A673 (cell line): ENCODE data around the gene CCSER1. TPM values are rescaled to one million over a fixed set of nuclear protein-coding genes. Genes with fewer than 3 reads are reported as not detected.

Source experiments
- BruUV-seq: library from RNA; stranded (reverse); fragments of 400-500 nt; replicated peaks from 2 replicates; lab custom pipeline; 2021; lab: Mats Ljungman, UMichigan
- CTCF ChIA-PET: fragments of 300-600 bp; sonication (Branson Sonifier 250); formaldehyde crosslinking; loops from one replicate; lab custom pipeline; 2022; ENCODE audit warnings: antibody characterized with exemption; lab: Charles Lee
- POLR2A ChIA-PET: fragments of 300-600 bp; sonication (Branson Sonifier 250); formaldehyde crosslinking; loops from one replicate; lab custom pipeline; 2022; ENCODE audit warnings: antibody characterized with exemption; ENCODE audit not compliant: low non-redundant PET; lab: Charles Lee
- DNase-seq: peaks from one replicate; pipeline ENCODE4 v3.0.0-alpha.2; 2015; ENCODE audit warnings: low spot score
- H3K27ac ChIP-seq: fragments of 200-600 bp; sonication (generic); 2 replicates; pipeline ENCODE4 v1.5.1; 2016; ENCODE audit warnings: mixed run types, low read depth, mild to moderate bottlenecking, mixed read lengths, antibody characterized with exemption, low read length; ENCODE audit not compliant: poor library complexity, severe bottlenecking
- H3K27me3 ChIP-seq: fragments of 200-600 bp; sonication (generic); replicated peaks from 2 replicates; pipeline ENCODE4 v1.6.1; 2017; ENCODE audit warnings: mixed run types, low read depth, mild to moderate bottlenecking, mixed read lengths, antibody characterized with exemption, low read length; ENCODE audit not compliant: insufficient read depth, poor library complexity
- H3K36me3 ChIP-seq: fragments of 200-600 bp; sonication (generic); 2 replicates; pipeline ENCODE4 v1.6.1; 2016; ENCODE audit warnings: mixed run types, mild to moderate bottlenecking, mixed read lengths, antibody characterized with exemption, low read length; ENCODE audit not compliant: insufficient read depth, poor library complexity, severe bottlenecking
- H3K4me1 ChIP-seq: fragments of 200-600 bp; sonication (generic); 2 replicates; pipeline ENCODE4 v1.6.1; 2017; ENCODE audit warnings: mixed run types, mild to moderate bottlenecking, mixed read lengths, antibody characterized with exemption, low read length; ENCODE audit not compliant: insufficient read depth, poor library complexity, severe bottlenecking
- H3K4me3 ChIP-seq: fragments of 200-600 bp; sonication (generic); 2 replicates; pipeline ENCODE4 v1.5.1; 2016; ENCODE audit warnings: low read depth, mixed run types, mild to moderate bottlenecking, mixed read lengths, low read length; ENCODE audit not compliant: poor library complexity, severe bottlenecking
- H3K9me3 ChIP-seq: fragments of 200-600 bp; sonication (generic); 2 replicates; pipeline ENCODE4 v1.6.1; 2016; ENCODE audit warnings: mixed run types, low read depth, mild to moderate bottlenecking, mixed read lengths, antibody characterized with exemption, low read length; ENCODE audit not compliant: poor library complexity, severe bottlenecking
- EZH2 ChIP-seq: fragments of 200-600 bp; sonication (generic); IDR thresholded peaks from 2 replicates; pipeline ENCODE4 v1.6.1; 2017; ENCODE audit warnings: borderline replicate concordance, low read depth, mild to moderate bottlenecking, mixed read lengths, antibody characterized with exemption, low read length; ENCODE audit not compliant: poor library complexity, severe bottlenecking
- intact Hi-C: fragments of 100-400 bp; cut with micrococcal nuclease; formaldehyde crosslinking; loops from one replicate; pipeline ENCODE4 v1.10.0; 2022; ENCODE audit not compliant: unreplicated experiment
- total RNA-seq: library from RNA; stranded (reverse); gene quantifications from 2 replicates; pipeline ENCODE4 v1.2.3, GENCODE V29; 2021
- TF ChIP-seq, protein P1 (sequence below): fragments of 300-800, 200-600 bp; sonication (generic); conservative IDR thresholded peaks from 2 replicates; pipeline ENCODE4 v1.5.1; 2017; ENCODE audit warnings: low read depth, mild to moderate bottlenecking, antibody characterized with exemption, low read length, moderate library complexity, mixed read lengths

Gene CCSER1
- total RNA-seq, 1 experiment from 2014 or later, result not detected

GRCh38 chr4:90545380-90545779 is 418.2 kb downstream of the CCSER1 start:
- TF ChIP-seq, protein P1, sequence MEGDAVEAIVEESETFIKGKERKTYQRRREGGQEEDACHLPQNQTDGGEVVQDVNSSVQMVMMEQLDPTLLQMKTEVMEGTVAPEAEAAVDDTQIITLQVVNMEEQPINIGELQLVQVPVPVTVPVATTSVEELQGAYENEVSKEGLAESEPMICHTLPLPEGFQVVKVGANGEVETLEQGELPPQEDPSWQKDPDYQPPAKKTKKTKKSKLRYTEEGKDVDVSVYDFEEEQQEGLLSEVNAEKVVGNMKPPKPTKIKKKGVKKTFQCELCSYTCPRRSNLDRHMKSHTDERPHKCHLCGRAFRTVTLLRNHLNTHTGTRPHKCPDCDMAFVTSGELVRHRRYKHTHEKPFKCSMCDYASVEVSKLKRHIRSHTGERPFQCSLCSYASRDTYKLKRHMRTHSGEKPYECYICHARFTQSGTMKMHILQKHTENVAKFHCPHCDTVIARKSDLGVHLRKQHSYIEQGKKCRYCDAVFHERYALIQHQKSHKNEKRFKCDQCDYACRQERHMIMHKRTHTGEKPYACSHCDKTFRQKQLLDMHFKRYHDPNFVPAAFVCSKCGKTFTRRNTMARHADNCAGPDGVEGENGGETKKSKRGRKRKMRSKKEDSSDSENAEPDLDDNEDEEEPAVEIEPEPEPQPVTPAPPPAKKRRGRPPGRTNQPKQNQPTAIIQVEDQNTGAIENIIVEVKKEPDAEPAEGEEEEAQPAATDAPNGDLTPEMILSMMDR, result no peak
- TF ChIP-seq EZH2, result no peak
- intact Hi-C loops, result no loop called here
- no peak for DNase-seq
- BruUV-seq, result no TSS peak
- Histone ChIP-seq H3K36me3 (no peaks in the 10 kb centered on the region), H3K9me3 (no peaks in the 10 kb centered on the region), H3K27ac (no peak overlapping the region), H3K4me1 (no peaks in the 10 kb centered on the region), H3K4me3 (no peak overlapping the region), H3K27me3 (no peaks in the 10 kb centered on the region)
- CTCF ChIA-PET, result no interaction called here
- POLR2A ChIA-PET, result no interaction called here

- H3K9me3 ChIP-seq, result no peaks in the 10 kb centered on the region
- no TSS peak for BruUV-seq
- H3K27ac ChIP-seq, result no peak overlapping the region
- ChIA-PET CTCF (no interaction called here), POLR2A (no interaction called here)
- H3K4me1 ChIP-seq, result no peaks in the 10 kb centered on the region
- H3K4me3 ChIP-seq, result no peak overlapping the region
- no peaks in the 10 kb centered on the region for H3K36me3 ChIP-seq
- TF ChIP-seq EZH2, result no peak
- TF ChIP-seq, protein P1, result no peak
- no peak for DNase-seq
- intact Hi-C loops, result no loop called here
- no peaks in the 10 kb centered on the region for H3K27me3 ChIP-seq
These were observed 418.9 kb downstream of the CCSER1 start for GRCh38 chr4:90546114-90546513.

DNA sequence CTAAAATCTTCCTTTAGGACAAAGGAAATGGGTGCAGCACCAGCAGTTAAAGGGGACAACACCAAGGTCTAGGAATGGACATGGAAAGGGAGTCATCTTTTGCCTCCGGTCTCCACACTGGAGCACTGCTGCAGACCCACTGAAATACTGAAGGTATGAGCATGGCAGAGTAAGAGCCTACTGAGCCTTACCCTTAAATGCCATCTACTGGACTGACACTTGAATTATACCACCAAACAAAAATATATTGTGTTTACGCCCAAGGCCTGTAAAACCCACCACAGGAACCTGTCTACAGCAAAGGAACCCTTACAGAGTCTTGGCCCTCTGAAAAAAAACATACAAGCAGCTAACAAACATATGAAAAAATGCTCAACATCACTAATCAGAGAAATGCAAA is 443.4 kb downstream of the CCSER1 start:
- no peak overlapping the region for H3K4me3 ChIP-seq
- no peak for DNase-seq
- intact Hi-C loops, result no loop called here
- H3K9me3 ChIP-seq, result no peaks in the 10 kb centered on the region
- ChIA-PET CTCF (no interaction called here), POLR2A (no interaction called here)
- H3K36me3 ChIP-seq, result no peaks in the 10 kb centered on the region
- no peaks in the 10 kb centered on the region for H3K27me3 ChIP-seq
- H3K4me1 ChIP-seq, result no peaks in the 10 kb centered on the region
- no peak for TF ChIP-seq EZH2
- H3K27ac ChIP-seq, result no peak overlapping the region
- BruUV-seq, result no TSS peak

DNA sequence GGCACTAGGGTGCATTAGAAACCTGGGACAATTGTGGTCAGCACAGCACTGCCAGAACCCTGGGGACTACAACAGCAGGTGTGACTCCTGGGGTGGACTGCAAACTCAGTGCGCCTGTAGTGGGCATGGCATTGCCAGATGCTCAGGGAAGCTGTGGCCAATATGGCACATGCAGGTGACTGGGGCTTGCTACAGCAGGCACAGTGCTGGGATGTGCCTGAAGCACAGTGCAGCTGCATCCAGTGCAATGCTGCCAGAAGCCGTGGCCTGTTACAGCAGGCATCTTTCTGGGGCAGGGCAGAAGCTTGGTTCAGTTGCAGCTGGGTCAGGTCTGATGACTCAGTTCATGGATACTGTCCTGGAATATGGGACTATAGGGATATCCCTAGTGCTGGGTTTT is 445.8 kb downstream of the CCSER1 start:
- no TSS peak for BruUV-seq
- TF ChIP-seq, protein P1, result no peak
- TF ChIP-seq EZH2, result no peak
- Histone ChIP-seq H3K4me1 (no peaks in the 10 kb centered on the region), H3K4me3 (no peak overlapping the region), H3K27me3 (no peaks in the 10 kb centered on the region), H3K9me3 (no peaks in the 10 kb centered on the region), H3K36me3 (no peaks in the 10 kb centered on the region), H3K27ac (no peak overlapping the region)
- no peak for DNase-seq
- ChIA-PET CTCF (no interaction called here), POLR2A (no interaction called here)
- intact Hi-C loops, result no loop called here
